ENCODE data around the gene TMA7. TPM values are rescaled to one million over a fixed set of nuclear protein-coding genes. Genes with fewer than 3 reads are reported as not detected.
A peak's percentile ranks its signal among the peaks of the same experiment; 100 is the strongest.

Gene TMA7
- total and polyA plus RNA-seq, 2 of the 13 experiments (the other 11 are each of a cell fraction or from before 2014, with no cell fraction given), result 100 to 486 TPM

DNA sequence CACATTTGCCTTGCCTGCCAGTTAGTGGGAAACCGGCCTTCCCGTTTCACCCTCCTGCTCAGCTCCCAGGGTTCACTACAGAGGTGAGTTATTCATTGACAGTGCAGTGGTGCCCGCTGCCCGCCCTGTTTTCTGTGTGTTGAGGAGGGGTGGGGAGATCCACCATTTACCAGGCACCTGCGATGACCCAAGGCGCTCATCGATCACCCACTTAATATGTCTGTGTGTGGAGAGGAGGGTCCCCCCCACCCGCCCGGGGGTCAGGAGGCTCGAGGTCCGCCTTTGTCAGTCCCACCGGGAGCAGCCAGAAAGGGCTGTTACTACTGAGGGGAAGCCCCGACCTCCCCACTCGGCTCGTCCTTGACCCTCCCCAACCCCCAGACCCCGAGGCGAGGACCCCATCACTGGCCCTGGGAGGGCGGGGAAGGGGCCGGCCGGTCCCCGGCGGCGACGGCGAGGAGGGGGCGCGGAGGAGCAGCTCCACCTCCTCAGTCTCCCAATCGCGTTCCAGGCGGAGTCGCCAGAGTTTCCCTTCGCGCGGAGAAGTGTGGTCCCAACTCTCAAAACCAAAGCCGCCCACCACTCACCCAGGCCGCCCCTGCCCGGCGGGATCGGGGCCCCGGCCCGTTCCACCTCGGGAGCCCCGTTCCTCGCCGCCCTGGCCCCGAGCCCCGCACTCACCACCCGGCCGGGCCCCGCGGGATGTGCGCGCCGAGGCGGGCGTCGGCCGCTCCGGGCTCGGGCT is 11.3 kb upstream of the TMA7 start (continued):
- TF ChIP-seq, protein P1, sequence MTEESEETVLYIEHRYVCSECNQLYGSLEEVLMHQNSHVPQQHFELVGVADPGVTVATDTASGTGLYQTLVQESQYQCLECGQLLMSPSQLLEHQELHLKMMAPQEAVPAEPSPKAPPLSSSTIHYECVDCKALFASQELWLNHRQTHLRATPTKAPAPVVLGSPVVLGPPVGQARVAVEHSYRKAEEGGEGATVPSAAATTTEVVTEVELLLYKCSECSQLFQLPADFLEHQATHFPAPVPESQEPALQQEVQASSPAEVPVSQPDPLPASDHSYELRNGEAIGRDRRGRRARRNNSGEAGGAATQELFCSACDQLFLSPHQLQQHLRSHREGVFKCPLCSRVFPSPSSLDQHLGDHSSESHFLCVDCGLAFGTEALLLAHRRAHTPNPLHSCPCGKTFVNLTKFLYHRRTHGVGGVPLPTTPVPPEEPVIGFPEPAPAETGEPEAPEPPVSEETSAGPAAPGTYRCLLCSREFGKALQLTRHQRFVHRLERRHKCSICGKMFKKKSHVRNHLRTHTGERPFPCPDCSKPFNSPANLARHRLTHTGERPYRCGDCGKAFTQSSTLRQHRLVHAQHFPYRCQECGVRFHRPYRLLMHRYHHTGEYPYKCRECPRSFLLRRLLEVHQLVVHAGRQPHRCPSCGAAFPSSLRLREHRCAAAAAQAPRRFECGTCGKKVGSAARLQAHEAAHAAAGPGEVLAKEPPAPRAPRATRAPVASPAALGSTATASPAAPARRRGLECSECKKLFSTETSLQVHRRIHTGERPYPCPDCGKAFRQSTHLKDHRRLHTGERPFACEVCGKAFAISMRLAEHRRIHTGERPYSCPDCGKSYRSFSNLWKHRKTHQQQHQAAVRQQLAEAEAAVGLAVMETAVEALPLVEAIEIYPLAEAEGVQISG (CRISPR knock-in tag; IDR thresholded peaks at IDR 0.05), result peak; percentile 58; the same call in 1 of the 2 replicates
- TF ChIP-seq RELA (CRISPR knock-in tag; IDR thresholded peaks at IDR 0.05) (no peak), ZNF660 (CRISPR knock-in tag; IDR thresholded peaks at IDR 0.05; ENCODE audit: borderline replicate concordance, low read depth) (no peak), MAFG (CRISPR knock-in tag; IDR thresholded peaks at IDR 0.05) (no peak), PITX1 (CRISPR knock-in tag; IDR thresholded peaks at IDR 0.05) (peak; percentile 78; the same call in 1 of the 2 replicates), MBNL3 (CRISPR knock-in tag; conservative IDR thresholded peaks at IDR 0.05) (no peak), HOXA5 (CRISPR knock-in tag; IDR thresholded peaks at IDR 0.05) (no peak), KDM1A (CRISPR knock-in tag; IDR thresholded peaks at IDR 0.05) (no peak), SRSF9 (IDR thresholded peaks at IDR 0.05; ENCODE audit: borderline replicate concordance, insufficient read depth, low read depth, low read length, poor library complexity, severe bottlenecking) (no peak), BORCS8-MEF2B (CRISPR knock-in tag; IDR thresholded peaks at IDR 0.05) (peak; percentile 38; the same call in 1 of the 2 replicates), ZFP62 (CRISPR knock-in tag; IDR thresholded peaks at IDR 0.05) (no peak), ZNF224 (CRISPR knock-in tag; IDR thresholded peaks at IDR 0.05) (no peak), ZNF546 (CRISPR knock-in tag; conservative IDR thresholded peaks at IDR 0.05) (no peak), CREB1 (IDR thresholded peaks at IDR 0.05) (no peak), CREB1 (CRISPR knock-in tag; IDR thresholded peaks at IDR 0.05) (no peak), ZNF33B (CRISPR knock-in tag; IDR thresholded peaks at IDR 0.05) (no peak), ELF3 (CRISPR knock-in tag; IDR thresholded peaks at IDR 0.05) (no peak)
- TF ChIP-seq, protein P2, sequence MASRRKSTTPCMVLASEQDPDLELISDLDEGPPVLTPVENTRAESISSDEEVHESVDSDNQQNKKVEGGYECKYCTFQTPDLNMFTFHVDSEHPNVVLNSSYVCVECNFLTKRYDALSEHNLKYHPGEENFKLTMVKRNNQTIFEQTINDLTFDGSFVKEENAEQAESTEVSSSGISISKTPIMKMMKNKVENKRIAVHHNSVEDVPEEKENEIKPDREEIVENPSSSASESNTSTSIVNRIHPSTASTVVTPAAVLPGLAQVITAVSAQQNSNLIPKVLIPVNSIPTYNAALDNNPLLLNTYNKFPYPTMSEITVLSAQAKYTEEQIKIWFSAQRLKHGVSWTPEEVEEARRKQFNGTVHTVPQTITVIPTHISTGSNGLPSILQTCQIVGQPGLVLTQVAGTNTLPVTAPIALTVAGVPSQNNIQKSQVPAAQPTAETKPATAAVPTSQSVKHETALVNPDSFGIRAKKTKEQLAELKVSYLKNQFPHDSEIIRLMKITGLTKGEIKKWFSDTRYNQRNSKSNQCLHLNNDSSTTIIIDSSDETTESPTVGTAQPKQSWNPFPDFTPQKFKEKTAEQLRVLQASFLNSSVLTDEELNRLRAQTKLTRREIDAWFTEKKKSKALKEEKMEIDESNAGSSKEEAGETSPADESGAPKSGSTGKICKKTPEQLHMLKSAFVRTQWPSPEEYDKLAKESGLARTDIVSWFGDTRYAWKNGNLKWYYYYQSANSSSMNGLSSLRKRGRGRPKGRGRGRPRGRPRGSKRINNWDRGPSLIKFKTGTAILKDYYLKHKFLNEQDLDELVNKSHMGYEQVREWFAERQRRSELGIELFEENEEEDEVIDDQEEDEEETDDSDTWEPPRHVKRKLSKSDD (CRISPR knock-in tag; IDR thresholded peaks at IDR 0.05; ENCODE audit: low read depth), result no peak
- TF ChIP-seq, protein P3, sequence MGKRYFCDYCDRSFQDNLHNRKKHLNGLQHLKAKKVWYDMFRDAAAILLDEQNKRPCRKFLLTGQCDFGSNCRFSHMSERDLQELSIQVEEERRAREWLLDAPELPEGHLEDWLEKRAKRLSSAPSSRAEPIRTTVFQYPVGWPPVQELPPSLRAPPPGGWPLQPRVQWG (CRISPR knock-in tag; IDR thresholded peaks at IDR 0.05; ENCODE audit: borderline replicate concordance, low read depth), result no peak
- TF ChIP-seq, protein P4, sequence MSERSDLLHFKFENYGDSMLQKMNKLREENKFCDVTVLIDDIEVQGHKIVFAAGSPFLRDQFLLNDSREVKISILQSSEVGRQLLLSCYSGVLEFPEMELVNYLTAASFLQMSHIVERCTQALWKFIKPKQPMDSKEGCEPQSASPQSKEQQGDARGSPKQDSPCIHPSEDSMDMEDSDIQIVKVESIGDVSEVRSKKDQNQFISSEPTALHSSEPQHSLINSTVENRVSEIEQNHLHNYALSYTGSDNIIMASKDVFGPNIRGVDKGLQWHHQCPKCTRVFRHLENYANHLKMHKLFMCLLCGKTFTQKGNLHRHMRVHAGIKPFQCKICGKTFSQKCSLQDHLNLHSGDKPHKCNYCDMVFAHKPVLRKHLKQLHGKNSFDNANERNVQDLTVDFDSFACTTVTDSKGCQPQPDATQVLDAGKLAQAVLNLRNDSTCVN (CRISPR knock-in tag; IDR thresholded peaks at IDR 0.05; ENCODE audit: borderline replicate concordance), result no peak
- TF ChIP-seq, protein P5, sequence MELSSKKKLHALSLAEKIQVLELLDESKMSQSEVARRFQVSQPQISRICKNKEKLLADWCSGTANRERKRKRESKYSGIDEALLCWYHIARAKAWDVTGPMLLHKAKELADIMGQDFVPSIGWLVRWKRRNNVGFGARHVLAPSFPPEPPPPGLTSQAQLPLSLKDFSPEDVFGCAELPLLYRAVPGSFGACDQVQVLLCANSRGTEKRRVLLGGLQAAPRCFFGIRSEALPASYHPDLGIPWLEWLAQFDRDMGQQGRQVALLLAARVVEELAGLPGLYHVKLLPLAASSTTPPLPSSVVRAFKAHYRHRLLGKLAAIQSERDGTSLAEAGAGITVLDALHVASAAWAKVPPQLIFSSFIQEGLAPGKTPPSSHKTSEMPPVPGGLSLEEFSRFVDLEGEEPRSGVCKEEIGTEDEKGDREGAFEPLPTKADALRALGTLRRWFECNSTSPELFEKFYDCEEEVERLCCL (CRISPR knock-in tag; IDR thresholded peaks at IDR 0.05; ENCODE audit: borderline replicate concordance), result no peak
